ENCODE measurements around the gene PSKH1. TPM values are rescaled to one million over a fixed set of nuclear protein-coding genes. Genes with fewer than 3 reads are reported as not detected.
A peak's percentile ranks its signal among the peaks of the same experiment; 100 is the strongest.
"Not testable (repeated sequence)": the region's sequence is repeated elsewhere in the genome, so short reads cannot be mapped to it uniquely, and the experiment has no call there.

The PSKH1 gene
- total and polyA plus RNA-seq, 5 experiments from 2014 or later = 20.8 to 34.5 (median 26.6) TPM

DNA sequence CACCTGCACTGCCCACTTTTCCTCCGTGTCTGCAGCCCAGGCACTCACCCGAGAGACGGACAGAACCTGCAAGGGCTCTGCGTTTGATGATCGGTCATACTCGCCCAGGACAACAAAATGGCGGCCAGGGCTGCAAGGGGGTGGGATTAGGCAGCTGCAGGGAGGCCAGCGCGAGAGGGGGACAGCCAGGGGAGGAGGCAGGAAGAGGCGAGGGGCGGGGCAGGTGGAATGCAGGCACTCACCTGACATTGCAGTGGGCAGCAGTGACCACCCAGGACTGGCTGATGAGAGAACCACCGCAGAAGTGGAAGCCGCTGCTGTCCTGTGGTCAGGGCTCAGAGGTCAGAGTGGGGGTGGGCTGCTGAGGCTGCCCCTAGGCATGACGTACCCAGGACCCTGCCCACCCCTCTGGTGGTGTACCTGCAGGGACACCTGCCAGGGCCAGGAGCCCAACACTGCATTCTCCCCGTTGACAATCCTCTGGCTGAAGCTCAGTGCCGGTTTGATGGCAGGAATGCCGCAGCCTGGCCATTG, 37.7 kb downstream of the PSKH1 start:
- Mint-ChIP-seq H3K4me3 (no peak overlapping the region), H3K9me3 (no peaks in the 10 kb centered on the region), H3K36me3 (peaks cover 1 to 39% (median 3%) of the 10 kb centered on the region in 3 donors), H3K27ac (peak overlapping the region in 2 of 10 donors; percentile 36 to 49), H3K27me3 (no peaks in the 10 kb centered on the region), H3K4me1 (peaks cover 16 to 29% (median 27%) of the 10 kb centered on the region in 4 donors)
- no peak for ATAC-seq
- POLR2A ChIA-PET = interaction anchor here (1.1 to 1.9 kb wide), 2 partner anchors 8 to 47 kb away, joined by 3 to 6 read pairs; no protein-coding TSS in a partner anchor
- no peak for DNase-seq

DNA sequence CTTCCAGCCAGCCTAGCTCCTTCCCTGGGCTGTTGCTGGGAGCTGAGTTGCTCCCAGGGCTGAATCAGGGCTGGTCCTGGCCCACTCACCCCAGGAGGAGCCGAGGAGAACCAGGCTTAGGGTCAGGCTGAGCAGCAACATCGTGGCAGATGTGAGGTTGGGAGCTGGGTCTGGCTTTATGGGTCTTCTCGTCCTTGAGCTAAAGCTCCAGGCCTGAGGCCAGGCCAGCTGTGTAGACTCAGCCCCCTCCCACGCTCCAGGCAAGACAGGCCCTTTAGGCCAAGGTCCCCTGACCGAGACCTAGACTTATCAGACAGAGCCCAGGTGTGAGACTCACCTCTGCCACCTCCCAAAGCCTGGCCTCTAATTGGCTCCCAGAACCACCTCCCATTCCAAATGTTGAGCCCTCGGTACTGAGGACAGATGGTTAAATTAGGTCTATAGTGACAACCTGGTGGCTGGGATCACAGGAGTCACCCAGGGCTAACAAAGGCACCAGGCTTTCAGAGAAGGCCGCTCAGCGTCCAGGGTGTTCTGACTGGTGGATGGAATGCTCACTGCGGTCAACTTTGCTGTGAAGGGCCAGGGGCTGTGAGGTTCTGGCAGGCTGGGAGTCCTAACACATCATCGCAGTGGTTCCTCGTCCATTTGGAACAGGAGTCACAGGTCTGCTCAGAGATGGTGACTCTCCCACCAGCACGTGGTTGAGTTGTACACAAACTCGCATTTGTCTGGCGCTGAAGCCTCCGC, 38.8 kb downstream of the PSKH1 start, which contains the start of gene CTRL:
CTRL (minus strand) TSS at position 151 of the 750 bp plus-strand sequence; CDS start at position 141, 10 bp downstream.
- H3K4me3 Mint-ChIP-seq = no peak within 1 kb of the TSS
- DNase-seq (no peak), ATAC-seq (no peak)
- H3K27me3 Mint-ChIP-seq = no peaks in the 10 kb centered on the region
- H3K4me1 Mint-ChIP-seq = peaks cover 20 to 32% (median 23%) of the 10 kb centered on the region in 4 donors
- POLR2A ChIA-PET = interaction anchor here (0.6 to 1.9 kb wide), 2 partner anchors 10 to 48 kb away, joined by 3 to 6 read pairs; no protein-coding TSS in a partner anchor
- H3K27ac Mint-ChIP-seq = peak within 1 kb of the TSS in 7 of 10 donors; percentile 35 to 89 (median 56)
- H3K9me3 Mint-ChIP-seq = no peaks in the 10 kb centered on the region
- peaks cover 4 to 40% (median 5%) of the 10 kb centered on the region in 3 donors for H3K36me3 Mint-ChIP-seq

DNA sequence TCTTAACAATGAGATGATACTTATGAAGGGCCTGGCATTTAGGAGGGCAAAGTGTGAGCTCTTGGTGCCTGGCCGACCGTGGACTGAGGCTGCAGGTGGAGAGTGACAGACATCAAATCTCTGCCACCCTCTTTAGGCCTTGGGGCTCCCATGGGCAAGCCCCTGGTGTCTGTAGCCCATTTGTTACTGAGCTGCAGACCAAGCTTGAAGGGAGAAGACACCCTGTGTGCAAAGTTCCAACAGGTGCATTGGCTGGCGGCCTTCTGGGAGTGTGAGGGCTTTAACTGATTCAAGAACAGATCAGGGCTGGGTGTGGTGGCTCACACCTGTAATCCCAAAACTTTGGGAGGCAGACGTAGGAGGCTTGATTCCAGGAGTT, 39.4 kb downstream of the PSKH1 start:
- Mint-ChIP-seq H3K36me3 (peaks cover 4 to 40% (median 5%) of the 10 kb centered on the region in 3 donors), H3K27ac (peak overlapping the region in 4 of 10 donors; percentile 35 to 75 (median 64)), H3K27me3 (no peaks in the 10 kb centered on the region), H3K4me3 (no peak overlapping the region), H3K4me1 (peaks cover 26 to 37% (median 29%) of the 10 kb centered on the region in 4 donors), H3K9me3 (no peaks in the 10 kb centered on the region)
- DNase-seq (no peak), ATAC-seq (no peak)
- POLR2A ChIA-PET = interaction anchor here (0.6 to 1.9 kb wide), 4 partner anchors 26 to 975 kb away, joined by 3 to 6 read pairs (median 5); partner anchors contain the start of genes PRMT7 and SLC7A6OS

DNA sequence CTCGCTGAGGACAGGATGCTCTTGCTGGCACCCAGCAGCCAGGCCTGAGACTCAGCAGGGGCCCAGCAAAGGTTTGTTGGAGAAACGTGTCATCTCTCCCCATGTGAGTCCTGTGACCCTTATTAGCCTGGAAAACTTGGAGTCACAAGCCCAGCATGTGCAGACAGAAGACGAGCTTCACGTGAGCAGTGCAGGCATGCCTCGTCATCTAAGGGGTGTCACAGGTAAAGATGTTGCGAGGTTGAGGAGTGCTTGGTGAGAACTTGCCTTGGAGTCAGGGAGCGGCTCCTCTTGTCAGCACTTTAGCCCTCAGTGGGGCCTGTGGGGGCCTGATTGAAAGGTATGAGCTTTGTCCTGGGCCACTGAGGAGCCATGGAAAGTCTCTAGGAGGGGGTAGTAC, 40.8 kb downstream of the PSKH1 start:
- Mint-ChIP-seq H3K27me3 (no peaks in the 10 kb centered on the region), H3K36me3 (peaks cover 4 to 35% (median 5%) of the 10 kb centered on the region in 3 donors), H3K4me3 (peak overlapping the region in 4 of 10 donors; percentile 26 to 63 (median 41)), H3K27ac (peak overlapping the region in 8 of 10 donors; percentile 15 to 93 (median 38)), H3K4me1 (peaks cover 21 to 32% (median 26%) of the 10 kb centered on the region in 4 donors), H3K9me3 (no peaks in the 10 kb centered on the region)
- DNase-seq = no peak
- POLR2A ChIA-PET = interaction anchor here (0.6 to 3.5 kb wide), 5 partner anchors 35 to 107 kb away, joined by 3 to 16 read pairs (median 7); partner anchors contain the start of gene PSKH1
- ATAC-seq = no peak

DNA sequence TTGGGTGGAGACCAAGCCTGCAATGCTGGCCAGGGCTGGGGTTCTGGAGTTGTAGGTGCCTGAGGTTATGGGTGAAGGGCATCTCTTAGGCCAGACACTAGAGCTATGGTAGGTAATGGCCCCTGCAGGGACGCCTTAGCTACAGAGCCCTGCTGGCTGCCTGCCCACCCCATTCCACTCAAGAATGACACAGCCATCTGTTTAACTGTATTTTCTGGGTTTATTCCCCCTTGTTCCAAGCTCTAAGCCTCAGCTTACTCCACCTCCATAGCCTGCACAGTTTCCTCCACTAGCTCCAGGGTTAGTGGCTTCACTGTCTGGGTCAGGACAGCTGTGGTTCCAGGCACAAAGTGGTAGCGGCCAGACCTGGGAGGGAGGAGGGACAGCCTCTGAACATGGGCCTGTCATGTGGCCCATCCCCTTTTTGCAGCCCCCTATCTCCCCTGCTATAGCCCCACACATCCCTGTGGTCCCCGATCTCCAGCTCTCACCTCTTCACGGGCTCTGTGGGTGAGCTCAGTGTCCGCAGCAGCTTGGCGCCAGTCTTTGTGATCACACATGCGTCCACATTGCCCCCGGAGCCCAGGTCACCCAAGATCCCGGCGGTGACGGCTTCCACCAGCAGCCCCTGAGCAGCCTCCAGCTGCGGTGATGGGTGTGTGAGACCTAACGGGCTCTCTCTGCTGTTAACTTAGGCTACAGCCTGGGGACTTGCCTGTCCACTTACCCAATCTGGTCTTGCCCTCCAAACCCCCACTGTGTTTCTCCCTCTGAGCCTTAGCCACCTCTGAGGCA, 41.4 kb downstream of the PSKH1 start:
- DNase-seq (no peak), ATAC-seq (no peak)
- peaks cover 21 to 37% (median 32%) of the 10 kb centered on the region in 4 donors for H3K4me1 Mint-ChIP-seq
- POLR2A ChIA-PET = interaction anchor here (0.6 to 3.5 kb wide), 16 partner anchors 8 to 267 kb away, joined by 3 to 34 read pairs (median 6); partner anchors contain the start of genes DPEP2, EDC4, NFATC3 and NUTF2
- no peaks in the 10 kb centered on the region for H3K27me3 Mint-ChIP-seq
- H3K9me3 Mint-ChIP-seq = no peaks in the 10 kb centered on the region
- peak overlapping the region; percentile 25 to 99 (median 98) for H3K27ac Mint-ChIP-seq
- H3K4me3 Mint-ChIP-seq = peak overlapping the region in 8 of 10 donors; percentile 4 to 100 (median 99)
- peaks cover 4 to 35% (median 5%) of the 10 kb centered on the region in 3 donors for H3K36me3 Mint-ChIP-seq

DNA sequence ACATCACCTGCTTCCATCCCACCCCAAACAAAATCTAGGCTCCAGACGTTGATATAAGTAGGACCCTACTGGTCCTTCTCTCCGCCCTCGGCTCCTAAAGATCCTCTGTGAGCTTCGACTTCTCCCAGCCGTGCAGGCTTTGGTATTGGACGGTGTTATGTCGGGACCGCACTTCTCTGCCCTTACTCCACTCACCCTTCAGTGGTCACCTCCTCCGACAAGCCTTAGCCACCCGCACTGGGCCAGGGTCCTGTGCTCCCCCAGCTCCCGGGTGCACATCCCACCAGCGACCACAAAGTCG, 42.0 kb downstream of the PSKH1 start:
- ATAC-seq (no peak), DNase-seq (no peak)
- peaks cover 25 to 42% (median 38%) of the 10 kb centered on the region in 4 donors for H3K4me1 Mint-ChIP-seq
- H3K4me3 Mint-ChIP-seq = peak overlapping the region; percentile 99 to 100 (median 100)
- peak overlapping the region; percentile 93 to 99 (median 98) for H3K27ac Mint-ChIP-seq
- peaks cover 4 to 32% (median 5%) of the 10 kb centered on the region in 3 donors for H3K36me3 Mint-ChIP-seq
- no peaks in the 10 kb centered on the region for H3K27me3 Mint-ChIP-seq
- POLR2A ChIA-PET = interaction anchor here (0.5 to 3.5 kb wide), 38 partner anchors 9 to 405 kb away, joined by 3 to 34 read pairs (median 6); partner anchors contain the start of genes CTCF, DDX28, DPEP2 and DUS2
- no peaks in the 10 kb centered on the region for H3K9me3 Mint-ChIP-seq

DNA sequence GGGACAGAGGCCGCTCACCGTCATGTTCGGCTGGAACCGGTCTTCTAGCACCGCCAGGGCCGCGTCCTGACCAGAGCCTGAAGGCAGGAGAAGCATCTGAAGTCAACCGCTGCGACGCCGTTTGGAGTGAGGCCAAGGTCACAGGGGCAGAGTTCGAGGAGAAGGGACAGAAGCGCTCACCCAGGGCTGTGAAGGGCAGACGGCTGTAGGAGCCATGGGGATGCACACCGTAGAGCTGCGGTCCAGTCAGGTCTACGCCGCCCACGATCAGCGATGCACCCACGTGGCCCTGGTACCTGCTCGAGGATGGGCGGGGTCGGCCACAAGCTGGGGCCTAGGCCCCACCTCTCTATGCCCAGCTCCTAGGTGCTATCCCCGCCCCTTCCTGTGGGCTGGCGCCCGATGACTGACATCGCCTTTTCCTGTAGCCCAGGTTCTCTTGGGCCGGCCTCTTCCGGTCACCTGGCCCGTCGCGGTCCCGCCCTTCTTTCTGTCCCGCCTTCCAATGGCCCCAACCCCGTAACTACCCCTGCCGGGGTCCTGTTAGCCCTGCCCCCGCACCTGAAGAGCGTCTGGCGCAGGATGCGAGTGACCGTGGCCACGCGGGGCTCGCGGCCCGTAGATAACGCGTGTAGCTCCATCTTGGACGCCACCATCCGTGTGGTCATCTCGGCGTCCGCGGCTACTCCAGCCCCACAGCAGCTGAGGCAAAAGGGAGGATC, 42.5 kb downstream of the PSKH1 start:
- POLR2A ChIA-PET = interaction anchor here (0.5 to 3.5 kb wide), 51 partner anchors 9 to 454 kb away, joined by 3 to 34 read pairs (median 5); partner anchors contain the start of genes ATP6V0D1, CTCF, DDX28 and DPEP2
- peak overlapping the region; percentile 93 to 99 (median 98) for H3K27ac Mint-ChIP-seq
- DNase-seq (peak; percentile 81 to 97 (median 93)), ATAC-seq (peak; percentile 83 to 91)
- peaks cover 4 to 32% (median 5%) of the 10 kb centered on the region in 3 donors for H3K36me3 Mint-ChIP-seq
- H3K4me3 Mint-ChIP-seq = peak overlapping the region; percentile 99 to 100 (median 100)
- no peaks in the 10 kb centered on the region for H3K27me3 Mint-ChIP-seq
- H3K9me3 Mint-ChIP-seq = no peaks in the 10 kb centered on the region
- peaks cover 27 to 47% (median 43%) of the 10 kb centered on the region in 4 donors for H3K4me1 Mint-ChIP-seq

DNA sequence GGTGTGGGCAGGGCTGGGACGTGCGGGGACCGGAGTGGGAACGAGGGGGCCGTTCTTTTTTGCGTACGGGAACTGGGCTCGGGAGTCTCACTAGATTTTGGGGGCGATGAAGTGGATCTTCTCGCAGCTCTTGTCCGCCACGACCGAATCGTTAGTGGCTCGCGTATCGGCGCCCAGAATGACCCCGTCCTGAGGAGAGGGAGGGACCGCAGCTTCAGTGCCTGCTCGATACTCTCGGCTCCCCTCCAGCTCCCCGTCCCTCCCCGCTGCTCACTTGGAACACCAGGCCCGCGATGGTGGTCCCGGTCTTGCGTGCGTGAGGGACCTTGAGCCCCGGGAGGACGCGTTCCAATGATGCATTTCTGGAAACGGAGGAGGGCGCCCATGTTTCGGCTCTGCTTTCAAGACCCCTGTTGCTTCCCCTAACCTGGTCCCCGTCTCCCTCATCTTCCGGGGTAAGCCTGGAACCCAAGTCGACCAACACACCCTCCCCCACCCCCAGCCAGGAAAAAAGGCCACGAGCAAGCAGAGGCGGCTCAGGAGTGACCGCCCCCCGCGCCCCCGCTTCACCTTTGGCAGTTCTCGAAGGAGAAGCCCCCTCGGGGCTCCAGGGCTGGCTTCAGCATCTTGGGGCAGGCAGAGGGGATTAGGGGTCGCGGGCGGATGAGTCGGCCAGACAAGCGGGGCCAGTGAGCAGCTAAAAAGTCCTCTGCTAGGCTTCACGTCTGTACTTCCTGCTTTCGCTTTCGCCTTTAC, 43.2 kb downstream of the PSKH1 start, which contains the start of gene PSMB10:
PSMB10 (minus strand) TSS at position 727 of the 756 bp plus-strand sequence; CDS start at position 626, 101 bp downstream.
- Mint-ChIP-seq H3K9me3 (no peaks in the 10 kb centered on the region), H3K4me1 (peaks cover 27 to 50% (median 46%) of the 10 kb centered on the region in 4 donors), H3K27ac (peak within 1 kb of the TSS; percentile 93 to 99 (median 98)), H3K27me3 (no peaks in the 10 kb centered on the region), H3K36me3 (peaks cover 4 to 32% (median 5%) of the 10 kb centered on the region in 3 donors), H3K4me3 (peak within 1 kb of the TSS; percentile 99 to 100 (median 100))
- peak; percentile 9 to 12 for ATAC-seq
- POLR2A ChIA-PET = interaction anchor here (0.6 to 3.5 kb wide), 47 partner anchors 9 to 455 kb away, joined by 3 to 34 read pairs (median 5); partner anchors contain the start of genes ATP6V0D1, CTCF, DDX28 and DPEP2
- DNase-seq = peak in 5 of 10 donors; percentile 23 to 46 (median 26)

DNA sequence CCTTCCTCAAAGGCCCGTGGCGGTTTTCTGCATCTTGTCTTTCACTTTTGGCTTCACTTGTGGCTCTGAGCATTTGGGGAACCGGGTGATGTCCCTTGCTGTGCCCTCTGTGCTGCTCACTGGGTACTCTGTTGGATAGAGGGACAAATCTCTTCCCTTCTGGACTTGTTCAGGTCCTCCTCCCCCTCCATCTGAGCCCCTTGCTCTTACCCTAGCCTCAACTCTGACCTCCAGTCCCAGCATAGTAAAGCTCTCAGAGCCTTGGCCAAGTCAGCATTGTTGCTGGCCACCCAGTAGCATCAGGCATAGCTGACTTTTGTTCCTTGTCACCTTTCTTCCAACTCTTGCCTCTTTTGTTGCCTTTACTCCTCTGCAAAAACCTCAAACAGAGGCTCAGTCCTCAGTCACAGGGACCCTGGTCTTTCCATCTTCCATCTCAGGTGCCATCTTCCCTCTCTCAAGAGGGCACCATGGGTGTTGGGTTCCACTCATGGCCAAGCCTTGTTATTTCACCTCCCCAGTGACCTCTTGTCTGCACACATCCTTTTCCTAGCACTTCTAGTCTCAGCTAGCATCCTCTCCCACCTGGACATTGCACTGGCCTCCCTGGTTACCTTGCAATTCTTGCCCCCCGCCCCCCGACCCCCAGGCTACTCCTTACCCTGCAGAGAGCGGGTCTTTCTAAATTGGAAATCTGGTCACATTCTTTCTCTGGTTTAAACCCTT, 44.0 kb downstream of the PSKH1 start:
- Mint-ChIP-seq H3K27me3 (no peaks in the 10 kb centered on the region), H3K4me1 (peaks cover 31 to 57% (median 53%) of the 10 kb centered on the region in 4 donors), H3K4me3 (peak overlapping the region; percentile 99 to 100 (median 100)), H3K36me3 (peaks cover 4 to 32% (median 5%) of the 10 kb centered on the region in 3 donors), H3K9me3 (no peaks in the 10 kb centered on the region), H3K27ac (peak overlapping the region; percentile 93 to 99 (median 98))
- peak; percentile 54 to 56 for ATAC-seq
- POLR2A ChIA-PET = interaction anchor here (0.6 to 3.5 kb wide), 32 partner anchors 9 to 456 kb away, joined by 3 to 34 read pairs (median 6); partner anchors contain the start of genes ATP6V0D1, CTCF, DPEP2 and EDC4
- DNase-seq = peak in 9 of 10 donors; percentile 69 to 90 (median 76)

DNA sequence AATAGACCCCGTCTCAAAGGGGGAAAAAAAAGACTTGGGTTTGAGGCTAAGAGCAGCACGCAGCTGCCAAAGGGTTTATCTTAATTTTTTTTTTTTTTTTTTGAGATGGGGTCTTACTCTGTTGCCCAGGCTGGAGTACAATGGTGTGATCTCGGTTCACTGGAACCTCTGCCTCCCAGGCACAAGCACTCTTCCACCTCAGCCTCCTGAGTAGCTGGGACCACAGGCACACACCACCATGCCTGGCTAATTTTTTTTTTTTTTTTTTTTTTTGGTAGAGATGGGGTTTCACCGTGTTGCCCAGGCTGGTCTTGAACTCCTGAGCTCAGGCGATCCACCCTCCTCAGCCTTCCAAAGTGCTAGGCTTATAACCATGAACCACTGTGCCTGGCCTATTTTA, 44.7 kb downstream of the PSKH1 start:
- POLR2A ChIA-PET = interaction anchor here (0.6 to 3.0 kb wide), 7 partner anchors 9 to 152 kb away, joined by 3 to 34 read pairs (median 4); partner anchors contain the start of gene NFATC3
- DNase-seq, ATAC-seq, H3K9me3 Mint-ChIP-seq, H3K27me3 Mint-ChIP-seq: not testable (repeated sequence)
- peaks cover 4 to 32% (median 6%) of the 10 kb centered on the region in 3 donors for H3K36me3 Mint-ChIP-seq
- peaks cover 34 to 61% (median 55%) of the 10 kb centered on the region in 4 donors for H3K4me1 Mint-ChIP-seq
- peak overlapping the region in 7 of 10 donors; percentile 14 to 99 (median 98) for H3K27ac Mint-ChIP-seq
- peak overlapping the region in 5 of 10 donors; percentile 99 to 100 (median 99) for H3K4me3 Mint-ChIP-seq

Measured in naive thymus-derived CD8-positive, alpha-beta T cell (primary cell).